CD14-positive monocyte (primary cell): ENCODE results near the gene TCF7. TPM values are rescaled to one million over a fixed set of nuclear protein-coding genes. Genes with fewer than 3 reads are reported as not detected.

Source experiments
- DNase-seq, 3 donors: peaks; one replicate each; pipeline ENCODE4 v3.0.0-alpha.2; 2011 to 2022
- H2AFZ ChIP-seq: 2 replicates; pipeline ENCODE4 v1.6.0; 2012; ENCODE audit warnings: mild to moderate bottlenecking, low read depth, low read length, inconsistent platforms; ENCODE audit not compliant: insufficient read depth, poor library complexity, severe bottlenecking
- H3K27ac ChIP-seq, 2 donors: 1 replicate in 1 of 2; 2 replicates in 1 of 2; pipeline ENCODE4 v1.5.1; 2012 to 2013; ENCODE audit warnings: low read length in 2 of 2, control low read depth in 1 of 2, inconsistent platforms in 1 of 2, low read depth in 1 of 2, mild to moderate bottlenecking in 1 of 2
- H3K27me3 ChIP-seq, 2 donors: one replicate each; pipeline versions ENCODE4 v1.6.0 to v1.6.1; 2011 to 2013; ENCODE audit warnings: low read length in 2 of 2; ENCODE audit not compliant: control insufficient read depth in 2 of 2, insufficient read depth in 2 of 2
- H3K36me3 ChIP-seq, 2 donors: replicated peaks in 1 of 2; 1 replicate in 1 of 2; 2 replicates in 1 of 2; pipeline versions ENCODE4 v1.5.1 to v1.6.1; 2012 to 2013; ENCODE audit warnings: low read length in 2 of 2, control low read depth in 1 of 2, inconsistent platforms in 1 of 2, mild to moderate bottlenecking in 1 of 2; ENCODE audit not compliant: insufficient read depth in 2 of 2, control insufficient read depth in 1 of 2
- H3K4me1 ChIP-seq, 2 donors: 1 replicate in 1 of 2; 2 replicates in 1 of 2; pipeline versions ENCODE4 v1.5.1 to v1.6.1; 2012 to 2013; ENCODE audit warnings: low read length in 2 of 2, control low read depth in 1 of 2, inconsistent platforms in 1 of 2, mild to moderate bottlenecking in 1 of 2, moderate library complexity in 1 of 2; ENCODE audit not compliant: insufficient read depth in 2 of 2, control insufficient read depth in 1 of 2
- H3K4me2 ChIP-seq: replicated peaks from 2 replicates; pipeline ENCODE3; 2012; ENCODE audit warnings: low read length, moderate library complexity, mild to moderate bottlenecking; ENCODE audit not compliant: poor library complexity, severe bottlenecking; ENCODE audit errors: extremely low read depth
- H3K4me3 ChIP-seq, 3 experiments: fragments of 200-600 bp in 1 of 3; sonication (generic) in 1 of 3; replicated peaks in 1 of 3; 1 replicate in 2 of 3; 2 replicates in 1 of 3; pipeline ENCODE4 v1.5.1; 2011 to 2013; ENCODE audit warnings: low read length in 3 of 3, mild to moderate bottlenecking in 3 of 3, control low read depth in 2 of 3, low read depth in 2 of 3, inconsistent platforms in 1 of 3, moderate library complexity in 1 of 3
- H3K79me2 ChIP-seq: 2 replicates; pipeline ENCODE4 v1.6.0; 2012; ENCODE audit warnings: mild to moderate bottlenecking, control low read depth, inconsistent platforms, low read length, moderate library complexity; ENCODE audit not compliant: insufficient read depth
- H3K9ac ChIP-seq: 2 replicates; pipeline ENCODE4 v1.6.0; 2017; ENCODE audit warnings: low read length, mild to moderate bottlenecking; ENCODE audit not compliant: insufficient read depth, poor library complexity, severe bottlenecking
- H3K9me3 ChIP-seq, 2 donors: replicated peaks in 1 of 2; 1 replicate in 1 of 2; 2 replicates in 1 of 2; pipeline versions ENCODE4 v1.5.1 to v1.6.1; 2012 to 2013; ENCODE audit warnings: low read length in 2 of 2, control low read depth in 1 of 2; ENCODE audit not compliant: control insufficient read depth in 1 of 2, insufficient read depth in 1 of 2
- H4K20me1 ChIP-seq: 2 replicates; pipeline ENCODE4 v1.6.0; 2012; ENCODE audit warnings: mild to moderate bottlenecking, low read length, control low read depth, moderate library complexity; ENCODE audit not compliant: insufficient read depth
- H3K27ac Mint-ChIP-seq, 7 donors: one replicate each; pipeline ENCODE4 v1.8.0; 2020; ENCODE audit warnings: mild to moderate bottlenecking in 7 of 7, mixed read lengths in 7 of 7, moderate library complexity in 6 of 7, inconsistent platforms in 2 of 7
- H3K27me3 Mint-ChIP-seq, 3 donors: one replicate each; pipeline ENCODE4 v1.8.0; 2021 to 2022; ENCODE audit warnings: low read depth in 3 of 3, mild to moderate bottlenecking in 3 of 3, mixed read lengths in 3 of 3, moderate library complexity in 3 of 3, inconsistent platforms in 1 of 3
- H3K36me3 Mint-ChIP-seq, 2 donors: one replicate each; pipeline ENCODE4 v1.8.0; 2020; ENCODE audit warnings: mixed read lengths in 2 of 2, inconsistent platforms in 1 of 2, mild to moderate bottlenecking in 1 of 2
- H3K4me1 Mint-ChIP-seq: one replicate; pipeline ENCODE4 v1.8.0; 2020; ENCODE audit warnings: mild to moderate bottlenecking, mixed read lengths
- H3K4me3 Mint-ChIP-seq, 2 donors: one replicate each; pipeline ENCODE4 v1.8.0; 2020; ENCODE audit warnings: mild to moderate bottlenecking in 2 of 2, mixed read lengths in 2 of 2, moderate library complexity in 1 of 2
- H3K9me3 Mint-ChIP-seq, 7 donors: one replicate each; pipeline ENCODE4 v1.8.0; 2020 to 2022; ENCODE audit warnings: mixed read lengths in 7 of 7, mild to moderate bottlenecking in 6 of 7, moderate library complexity in 6 of 7, inconsistent platforms in 2 of 7
- WGBS: methylation state at CpG from one replicate; pipeline ENCODE4 v1.1.5; 2013; ENCODE audit warnings: missing lambda C conversion rate; ENCODE audit not compliant: insufficient coverage; 5-methylcytosine and 5-hydroxymethylcytosine counted together
- intact Hi-C, 2 donors: fragments of 100-400 bp; cut with micrococcal nuclease; formaldehyde crosslinking; loops; one replicate each; pipeline versions ENCODE4 v1.15.0 to v1.15.1; 2023
- polyA plus RNA-seq, 3 donors: library from polyadenylated mRNA; depleted of rRNA in 1 of 3; unstranded in 2 of 3; stranded (reverse) in 1 of 3; fragments of 300-500 nt in 2 of 3; fragments of >200 nt in 1 of 3; fragmentation: Illumina TruSeq in 2 of 3; gene quantifications; 1 replicate in 2 of 3; 2 replicates in 1 of 3; pipeline ENCODE4 v1.2.3, GENCODE V29; 2012 to 2021
- TF ChIP-seq, protein P1 (sequence below): fragments of 200-600 bp; IDR thresholded peaks from one replicate; pipeline ENCODE4 v1.8.0; 2022; ENCODE audit warnings: antibody characterized with exemption, mild to moderate bottlenecking

TCF7 gene
- polyA plus RNA-seq, 3 donors, result 0.15 to 0.84 (median 0.83) TPM

- H3K27me3 ChIP-seq, result no peaks in the 10 kb centered on the region
- no peak overlapping the region for H3K4me3 ChIP-seq
- H2AFZ ChIP-seq, result no peak overlapping the region
- Mint-ChIP-seq H3K4me1 (peaks cover 6% of the 10 kb centered on the region), H3K27ac (peak overlapping the region in 4 of 7 donors; percentile 40 to 76 (median 56)), H3K27me3 (peaks cover 0 to 4% (median 0%) of the 10 kb centered on the region in 3 donors), H3K36me3 (peaks cover 21 to 34% of the 10 kb centered on the region in 2 donors), H3K4me3 (no peak overlapping the region), H3K9me3 (no peaks in the 10 kb centered on the region)
- peaks cover 12% of the 10 kb centered on the region for H4K20me1 ChIP-seq
- no peak overlapping the region for H3K4me2 ChIP-seq
- no peak overlapping the region for H3K9ac ChIP-seq
- H3K4me1 ChIP-seq, result peaks cover 2% of the 10 kb centered on the region in 2 donors
- intact Hi-C loops, result no loop called here
- H3K27ac ChIP-seq, result no peak overlapping the region
- 47% methylated on average over 14 of the region's 16 CpGs for WGBS
- H3K9me3 ChIP-seq, result no peaks in the 10 kb centered on the region
- H3K36me3 ChIP-seq, result peaks cover 5 to 32% of the 10 kb centered on the region in 2 donors
- no peaks in the 10 kb centered on the region for H3K79me2 ChIP-seq
- DNase-seq, result no peak
- TF ChIP-seq, protein P1, sequence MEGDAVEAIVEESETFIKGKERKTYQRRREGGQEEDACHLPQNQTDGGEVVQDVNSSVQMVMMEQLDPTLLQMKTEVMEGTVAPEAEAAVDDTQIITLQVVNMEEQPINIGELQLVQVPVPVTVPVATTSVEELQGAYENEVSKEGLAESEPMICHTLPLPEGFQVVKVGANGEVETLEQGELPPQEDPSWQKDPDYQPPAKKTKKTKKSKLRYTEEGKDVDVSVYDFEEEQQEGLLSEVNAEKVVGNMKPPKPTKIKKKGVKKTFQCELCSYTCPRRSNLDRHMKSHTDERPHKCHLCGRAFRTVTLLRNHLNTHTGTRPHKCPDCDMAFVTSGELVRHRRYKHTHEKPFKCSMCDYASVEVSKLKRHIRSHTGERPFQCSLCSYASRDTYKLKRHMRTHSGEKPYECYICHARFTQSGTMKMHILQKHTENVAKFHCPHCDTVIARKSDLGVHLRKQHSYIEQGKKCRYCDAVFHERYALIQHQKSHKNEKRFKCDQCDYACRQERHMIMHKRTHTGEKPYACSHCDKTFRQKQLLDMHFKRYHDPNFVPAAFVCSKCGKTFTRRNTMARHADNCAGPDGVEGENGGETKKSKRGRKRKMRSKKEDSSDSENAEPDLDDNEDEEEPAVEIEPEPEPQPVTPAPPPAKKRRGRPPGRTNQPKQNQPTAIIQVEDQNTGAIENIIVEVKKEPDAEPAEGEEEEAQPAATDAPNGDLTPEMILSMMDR, result no peak
Observed at GRCh38 chr5:134132372-134133187, 18.1 kb downstream of the TCF7 start.

DNA sequence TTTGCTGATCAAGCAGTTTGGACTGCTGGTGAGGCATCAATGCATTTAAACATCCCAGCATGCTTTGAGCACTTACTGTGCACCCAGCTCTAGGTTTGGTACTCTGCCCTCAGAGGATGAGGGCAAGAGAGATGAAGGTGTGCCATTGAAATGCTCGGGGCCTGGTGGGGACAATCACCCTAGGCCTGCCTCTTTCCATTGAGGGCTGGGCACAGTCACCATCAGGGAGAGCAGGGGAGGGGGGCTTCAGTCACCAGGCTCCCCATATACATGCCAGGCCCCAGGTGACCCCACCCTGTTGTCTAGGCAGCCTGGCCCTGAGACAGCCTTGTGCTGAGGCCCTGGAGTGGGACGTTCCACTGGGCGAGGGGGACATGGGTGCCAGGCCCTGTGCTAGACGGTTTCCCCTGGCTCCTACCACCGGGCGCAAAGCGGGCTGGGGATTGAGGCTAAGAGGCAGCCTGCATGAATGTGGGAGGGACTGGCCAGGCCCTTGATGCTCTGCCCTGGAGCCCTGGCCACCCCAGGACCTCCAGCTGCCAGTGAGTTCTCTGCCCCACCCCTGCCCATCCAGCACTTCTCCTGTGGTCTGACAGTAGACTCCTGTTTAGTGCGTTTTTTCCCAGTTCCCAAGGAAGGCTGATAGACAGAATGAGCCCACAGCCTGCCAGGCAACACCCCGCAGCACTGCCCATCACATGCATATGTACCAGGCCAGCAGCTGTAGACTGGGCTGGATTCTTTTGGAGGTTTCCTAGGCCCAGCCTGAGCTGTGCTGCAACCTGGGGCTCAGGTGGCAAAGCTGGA, 18.9 kb downstream of the TCF7 start:
- TF ChIP-seq, protein P1, result no peak
- H3K27me3 ChIP-seq, result no peaks in the 10 kb centered on the region
- H4K20me1 ChIP-seq, result peaks cover 12% of the 10 kb centered on the region
- DNase-seq, result no peak
- Mint-ChIP-seq H3K9me3 (peaks cover 0 to 2% (median 0%) of the 10 kb centered on the region in 7 donors), H3K4me3 (no peak overlapping the region), H3K27ac (peak overlapping the region in 3 of 7 donors; percentile 40 to 76 (median 50)), H3K4me1 (peaks cover 12% of the 10 kb centered on the region), H3K27me3 (peaks cover 0 to 2% (median 0%) of the 10 kb centered on the region in 3 donors), H3K36me3 (peaks cover 21 to 34% of the 10 kb centered on the region in 2 donors)
- peaks cover 5 to 32% of the 10 kb centered on the region in 2 donors for H3K36me3 ChIP-seq
- no peak overlapping the region for H2AFZ ChIP-seq
- no peak overlapping the region for H3K27ac ChIP-seq
- H3K4me1 ChIP-seq, result peaks cover 3 to 5% of the 10 kb centered on the region in 2 donors
- no peaks in the 10 kb centered on the region for H3K79me2 ChIP-seq
- H3K9ac ChIP-seq, result no peak overlapping the region
- intact Hi-C loops, result no loop called here
- no peaks in the 10 kb centered on the region for H3K9me3 ChIP-seq
- H3K4me2 ChIP-seq, result no peak overlapping the region
- 98% methylated on average over 8 of the region's 9 CpGs for WGBS
- H3K4me3 ChIP-seq, result no peak overlapping the region
